OCI-M2 (cell line): Measurements from ENCODE around the gene LRRK2.
"Not testable (repeated sequence)": the region's sequence is repeated elsewhere in the genome, so short reads cannot be mapped to it uniquely, and the experiment has no call there.

ENCODE experiments used
- DNase-seq: peaks from one replicate; lab custom pipeline; 2025; ENCODE audit not compliant: unreplicated experiment; lab: John Stamatoyannopoulos, UW

LRRK2 gene

DNA sequence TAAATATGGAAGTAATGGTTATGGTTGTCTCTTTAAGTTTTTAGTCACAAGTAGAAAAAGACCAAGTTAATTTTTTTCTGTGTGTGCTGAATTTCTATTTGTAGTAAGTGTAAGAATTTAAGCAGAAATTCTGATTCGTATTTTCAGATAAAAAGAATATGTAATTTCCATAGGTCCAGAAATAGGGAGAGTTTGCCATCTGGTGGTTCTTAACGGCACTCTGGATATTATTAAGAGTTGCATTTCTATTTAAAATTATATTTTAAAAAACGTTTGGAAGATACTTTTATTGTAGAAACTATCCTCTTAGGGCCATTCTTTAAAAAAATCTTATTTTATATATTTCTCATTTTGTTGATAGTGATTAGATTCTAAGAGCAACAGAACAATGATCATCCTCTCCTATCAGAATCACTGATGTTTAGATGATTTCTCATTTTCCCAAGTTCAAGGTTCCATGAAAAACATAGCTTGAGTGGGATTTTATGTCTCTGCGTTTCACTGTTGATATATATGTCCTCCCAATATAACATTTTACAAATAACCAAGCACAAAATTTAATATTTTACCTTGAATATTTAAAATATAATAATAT, 88.3 kb downstream of the LRRK2 start:
- DNase-seq, result no peak

- DNase-seq, result no peak
These were observed 89.1 kb downstream of the LRRK2 start for GRCh38 chr12:40313928-40314327.

GRCh38 chr12:40314927-40315326, 90.1 kb downstream of the LRRK2 start:
- no peak for DNase-seq

DNA sequence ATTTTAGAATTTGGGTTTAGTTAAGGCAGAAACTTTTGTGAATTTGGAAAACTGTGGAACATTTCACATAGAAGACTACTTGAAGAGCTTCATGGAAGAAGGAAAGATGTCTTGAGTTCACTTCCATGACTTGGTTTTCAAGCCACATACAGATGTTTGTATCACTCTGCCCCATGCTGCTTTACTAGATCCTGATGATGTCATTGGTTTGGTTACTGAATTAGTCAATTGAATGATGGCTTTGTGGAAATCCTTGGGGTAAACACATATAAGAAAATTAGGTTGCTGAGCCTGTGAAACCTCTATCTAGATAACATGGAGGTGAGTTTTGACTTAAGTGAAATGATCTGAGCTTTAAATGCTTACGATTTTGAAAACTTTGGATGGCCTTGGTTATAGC, 90.6 kb downstream of the LRRK2 start:
- DNase-seq, result no peak

DNA sequence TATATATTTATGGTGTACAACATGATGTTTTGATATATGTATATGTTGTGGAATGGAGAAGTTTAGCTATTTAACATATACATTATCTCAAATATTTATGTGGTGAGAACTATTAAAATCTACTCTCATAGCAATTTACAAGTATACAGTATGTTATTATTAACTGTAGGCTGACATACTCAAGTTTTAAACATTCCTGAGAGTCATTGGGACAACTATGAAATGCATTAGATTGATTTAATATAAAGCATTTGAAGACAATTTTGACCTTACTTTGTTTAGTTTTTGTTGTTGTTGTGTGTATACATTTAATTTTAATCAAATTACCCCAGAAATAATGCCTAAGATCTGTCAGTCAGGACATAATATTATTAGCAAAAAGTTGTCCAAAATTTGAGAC, 99.5 kb downstream of the LRRK2 start:
- no peak for DNase-seq

DNA sequence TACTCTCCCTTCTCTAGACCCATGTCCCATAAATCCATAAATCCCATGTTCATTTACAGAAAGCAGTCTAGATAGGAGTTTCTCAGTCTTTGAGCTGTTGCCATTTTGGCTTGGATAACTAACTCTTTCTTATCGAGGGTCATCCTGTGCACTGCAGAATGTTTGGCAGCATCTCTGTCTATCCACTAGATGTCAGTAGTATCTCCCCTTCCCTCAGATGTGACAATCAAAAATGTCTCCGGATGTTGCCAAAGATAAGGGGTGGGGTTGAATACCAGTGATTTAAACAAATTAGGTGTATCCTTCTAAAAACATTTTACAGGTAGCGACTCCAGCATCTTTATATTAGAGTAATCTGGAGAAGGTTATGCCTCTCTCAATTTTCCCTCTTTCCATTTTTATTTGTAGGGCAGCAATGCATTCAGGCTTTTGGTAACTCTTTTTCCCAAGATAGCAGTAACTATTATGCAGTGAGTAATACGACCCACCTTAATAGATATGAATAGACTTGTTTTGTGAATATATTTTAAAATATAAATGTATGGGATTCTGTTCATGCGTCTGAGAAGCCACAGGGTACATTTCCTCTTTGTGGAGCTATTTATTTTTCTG, 100.7 kb downstream of the LRRK2 start:
- DNase-seq, result no peak

- no peak for DNase-seq
These were observed 102.7 kb downstream of the LRRK2 start for GRCh38 chr12:40327535-40327934.

DNA sequence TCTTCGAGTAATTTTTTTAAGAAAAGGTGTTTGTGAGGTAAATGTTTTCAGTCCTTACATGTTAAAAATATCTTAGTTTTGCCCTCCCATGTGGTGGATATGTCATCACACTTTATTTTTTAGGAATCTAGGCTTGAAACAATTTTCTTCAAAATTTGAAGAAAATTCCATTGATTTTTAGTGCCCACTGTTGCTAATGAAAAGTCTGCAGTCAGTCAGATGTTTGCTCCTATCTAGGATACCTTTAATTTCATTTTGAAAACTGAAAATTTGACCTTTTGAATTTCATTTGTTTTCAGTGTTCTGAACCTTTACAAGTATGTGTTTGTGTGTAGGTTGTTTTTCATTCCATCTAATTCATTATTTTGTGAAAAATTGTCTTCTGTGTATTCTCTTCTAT, 105.4 kb downstream of the LRRK2 start:
- no peak for DNase-seq

- DNase-seq, result no peak
These were observed 107.1 kb downstream of the LRRK2 start for GRCh38 chr12:40331886-40332285.

DNA sequence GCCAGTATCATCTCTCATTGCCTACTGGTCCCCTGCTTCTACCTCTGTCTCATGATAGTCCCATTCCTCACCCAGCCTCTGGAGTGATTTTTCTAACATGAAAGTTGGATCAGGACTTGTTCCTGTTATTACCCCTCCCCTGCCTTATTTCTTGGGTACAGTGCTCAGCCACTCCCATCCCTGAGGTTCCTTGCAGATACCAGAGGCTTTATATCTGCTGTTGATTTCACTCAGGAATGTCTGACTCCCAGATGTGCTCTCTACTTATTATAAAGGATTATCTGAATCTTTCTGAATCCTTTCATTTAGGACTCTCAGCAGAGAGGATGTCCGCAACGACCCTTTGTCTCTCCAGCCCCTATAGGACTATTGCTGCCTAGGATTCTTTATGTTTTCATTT, 111.2 kb downstream of the LRRK2 start:
- no peak for DNase-seq

- no peak for DNase-seq
These were observed 111.9 kb downstream of the LRRK2 start for GRCh38 chr12:40336573-40337199.

DNA sequence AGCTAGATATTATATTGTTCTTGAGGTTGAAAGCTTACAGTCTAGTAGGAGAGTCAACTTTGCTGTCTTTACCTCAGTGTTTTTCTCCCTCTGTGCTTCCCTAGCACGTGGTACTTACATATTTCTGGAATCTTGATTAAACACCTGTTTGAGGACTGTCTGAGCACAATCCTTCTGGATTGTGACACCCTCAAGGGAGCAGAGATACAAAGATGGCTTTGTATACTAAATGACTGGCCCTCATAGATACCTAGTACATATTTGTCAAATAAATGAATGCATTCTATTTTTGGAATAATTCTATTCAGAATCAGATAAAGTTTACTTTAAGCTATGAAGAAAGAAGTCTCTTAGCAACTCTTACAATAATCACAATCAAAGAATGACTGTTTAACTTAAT, 113.3 kb downstream of the LRRK2 start:
- DNase-seq, result no peak

DNA sequence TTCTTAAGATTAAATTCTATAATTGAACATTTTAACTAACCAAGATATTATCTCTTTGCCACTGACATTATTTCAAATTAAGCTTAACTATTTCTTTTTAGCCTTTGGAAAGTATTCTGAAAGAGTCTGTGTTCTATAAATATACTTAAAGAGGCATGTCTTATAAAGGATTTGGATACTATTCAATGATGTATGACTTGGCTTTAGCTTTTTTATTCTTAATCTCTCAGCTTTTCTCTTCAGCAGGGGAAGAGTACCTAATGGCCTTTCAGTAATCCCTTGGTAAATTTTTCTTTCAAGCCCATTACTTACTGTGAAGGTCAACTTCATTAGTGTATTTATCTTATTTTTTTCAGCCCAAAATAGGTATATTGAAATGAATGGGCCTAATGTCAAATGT, 113.8 kb downstream of the LRRK2 start:
- no peak for DNase-seq

GRCh38 chr12:40342010-40342409, 117.2 kb downstream of the LRRK2 start:
- no peak for DNase-seq

- DNase-seq, result no peak
These were observed 118.3 kb downstream of the LRRK2 start for GRCh38 chr12:40343124-40343523.

GRCh38 chr12:40344312-40344711, 119.5 kb downstream of the LRRK2 start:
- no peak for DNase-seq

DNA sequence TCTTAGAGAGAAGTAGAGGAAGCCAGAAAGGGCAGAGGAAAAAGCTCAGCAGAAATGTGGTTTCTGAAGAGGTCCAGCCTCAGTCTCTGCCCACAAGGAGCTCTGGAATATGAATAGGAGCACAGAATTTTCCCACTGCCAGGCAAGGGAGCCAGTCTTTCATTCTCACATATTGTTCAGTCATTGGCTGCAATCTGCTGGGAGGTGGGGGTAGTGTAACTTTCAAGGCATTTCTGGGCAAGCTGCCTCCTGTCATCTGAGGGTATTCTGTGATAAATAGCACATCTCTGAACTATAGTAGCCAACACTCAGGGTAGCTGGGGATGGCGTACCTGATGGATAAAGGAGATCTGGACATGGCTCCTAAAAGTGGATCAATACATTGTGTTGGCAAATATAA, 127.2 kb downstream of the LRRK2 start:
- no peak for DNase-seq

GRCh38 chr12:40375076-40375475, 150.3 kb downstream of the LRRK2 start:
- DNase-seq, result no peak

DNA sequence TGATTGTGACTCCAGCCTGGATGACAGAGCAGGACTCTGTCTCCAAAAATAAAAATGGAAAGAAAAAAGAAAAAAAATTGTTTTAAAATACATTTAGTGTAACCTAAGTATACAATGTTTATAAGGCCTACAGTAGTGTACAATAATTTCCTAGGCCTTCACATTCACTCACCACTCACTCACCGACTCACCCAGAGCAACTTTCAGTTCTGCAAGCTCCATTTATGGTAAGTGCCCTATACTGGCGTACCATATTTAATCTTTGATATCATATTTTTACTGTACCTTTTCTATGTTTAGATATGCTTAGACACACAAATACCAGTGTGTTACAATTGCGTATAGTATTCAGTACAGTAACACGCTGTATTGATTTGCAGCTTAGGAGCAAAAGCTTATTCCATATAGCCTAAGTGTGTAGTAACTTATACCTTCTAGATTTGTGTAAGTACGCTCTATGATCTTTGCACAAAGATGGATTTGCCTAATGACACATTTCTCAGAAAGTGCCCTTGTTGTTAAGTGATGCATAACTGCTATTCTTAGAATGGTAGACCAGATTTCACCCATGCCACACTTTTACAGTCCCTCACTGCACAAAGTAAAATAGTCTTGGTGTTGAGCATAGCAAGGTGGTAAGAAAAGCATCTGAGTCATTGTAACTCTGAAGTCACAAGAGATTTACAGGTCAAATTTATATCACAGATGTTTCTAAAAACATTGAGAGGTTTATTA, 151.9 kb downstream of the LRRK2 start:
- no peak for DNase-seq

DNA sequence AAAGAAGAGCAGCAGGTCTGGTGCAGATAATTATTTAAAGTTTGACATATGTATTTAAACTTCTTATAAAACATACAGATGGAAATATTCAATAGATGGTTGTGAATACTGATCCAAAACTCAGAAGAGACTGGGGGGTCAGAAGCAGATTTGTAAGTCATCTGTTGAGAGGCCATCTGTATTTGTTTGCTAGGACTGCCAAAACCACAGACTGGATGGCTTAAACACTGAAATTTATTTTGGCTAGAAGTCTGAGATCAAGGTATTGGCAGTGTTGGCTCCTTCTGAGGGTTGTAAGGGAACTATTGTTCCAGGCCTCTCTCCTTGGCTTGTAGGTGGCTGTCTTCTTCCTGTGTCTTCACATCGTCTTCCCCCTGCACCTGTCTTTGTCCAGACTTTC, 153.9 kb downstream of the LRRK2 start:
- no peak for DNase-seq

DNA sequence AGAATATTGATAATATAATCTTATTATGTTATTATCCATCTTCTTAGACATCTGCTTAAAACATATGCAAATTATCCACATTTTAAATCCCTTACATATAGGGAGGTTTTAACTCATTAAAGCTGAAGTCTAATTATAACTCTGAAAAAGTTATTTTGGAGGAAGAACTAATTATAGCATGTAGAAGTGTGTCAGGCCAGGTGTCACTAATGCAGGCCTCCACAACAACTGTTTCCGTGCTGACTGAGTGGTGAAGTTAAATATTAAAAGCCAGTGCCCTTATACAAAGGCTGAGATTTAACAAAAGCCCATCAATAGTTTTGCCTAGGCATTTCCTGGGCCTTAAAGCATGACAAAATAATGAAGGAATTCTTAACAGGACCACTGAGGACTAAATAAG, 157.4 kb downstream of the LRRK2 start:
- no peak for DNase-seq

GRCh38 chr12:40387279-40387678, 162.5 kb downstream of the LRRK2 start:
- not testable (repeated sequence) for DNase-seq
